Common myeloid progenitor, CD34-positive (primary cell): ENCODE data around the gene SIGLEC10.

ENCODE experiments used
- CTCF ChIA-PET: fragments of 350-600 bp; sonication (Branson Sonifier 250); formaldehyde crosslinking; loops from one replicate; lab custom pipeline; 2021; ENCODE audit warnings: antibody characterized with exemption; lab: Charles Lee
- POLR2A ChIA-PET: fragments of 350-600 bp; sonication (Branson Sonifier 250); formaldehyde crosslinking; loops from one replicate; lab custom pipeline; 2021; ENCODE audit warnings: antibody characterized with exemption; lab: Charles Lee
- DNase-seq, 3 donors: peaks; one replicate each; pipeline versions ENCODE4 v3.0.0 to v3.0.0-alpha.2; 2013
- H3K27ac ChIP-seq, 2 experiments: 1 replicate in 1 of 2; 2 replicates in 1 of 2; pipeline ENCODE4 v1.7.0; 2013; ENCODE audit warnings: inconsistent platforms in 2 of 2, low read length in 2 of 2, mild to moderate bottlenecking in 2 of 2, low read depth in 1 of 2, moderate library complexity in 1 of 2; ENCODE audit not compliant: severe bottlenecking in 2 of 2, insufficient read depth in 1 of 2, poor library complexity in 1 of 2
- H3K27me3 ChIP-seq, 5 experiments: replicated peaks in 2 of 5; 1 replicate in 3 of 5; 2 replicates in 2 of 5; pipeline versions ENCODE4 v1.6.1 to v1.7.0; 2013; ENCODE audit warnings: low read length in 4 of 5, mild to moderate bottlenecking in 2 of 5, moderate library complexity in 2 of 5, inconsistent platforms in 1 of 5; ENCODE audit not compliant: insufficient read depth in 5 of 5, control insufficient read depth in 4 of 5
- H3K36me3 ChIP-seq, 4 experiments: 1 replicate in 2 of 4; 2 replicates in 2 of 4; pipeline versions ENCODE4 v1.6.1 to v1.7.0; 2013; ENCODE audit warnings: low read length in 3 of 4, control low read depth in 1 of 4, mild to moderate bottlenecking in 1 of 4; ENCODE audit not compliant: control insufficient read depth in 4 of 4, insufficient read depth in 4 of 4
- H3K4me1 ChIP-seq, 4 experiments: 1 replicate in 3 of 4; 2 replicates in 1 of 4; pipeline versions ENCODE4 v1.6.1 to v1.7.1; 2013; ENCODE audit warnings: low read length in 3 of 4, mild to moderate bottlenecking in 3 of 4, control low read depth in 1 of 4, inconsistent platforms in 1 of 4, moderate library complexity in 1 of 4; ENCODE audit not compliant: control insufficient read depth in 4 of 4, insufficient read depth in 4 of 4; ENCODE audit errors: control extremely low read depth in 1 of 4
- H3K4me3 ChIP-seq, 7 experiments: 1 replicate in 4 of 7; 2 replicates in 3 of 7; pipeline versions ENCODE4 v1.5.1 to v1.7.0; 2013; ENCODE audit warnings: mild to moderate bottlenecking in 7 of 7, low read length in 6 of 7, moderate library complexity in 6 of 7, inconsistent platforms in 2 of 7, low read depth in 2 of 7, control low read depth in 1 of 7; ENCODE audit not compliant: insufficient read depth in 4 of 7, control insufficient read depth in 1 of 7; ENCODE audit errors: extremely low read depth in 1 of 7
- H3K9me3 ChIP-seq, 5 experiments: 1 replicate in 4 of 5; 2 replicates in 1 of 5; pipeline versions ENCODE4 v1.6.1 to v1.7.1; 2013; ENCODE audit warnings: low read length in 4 of 5, mild to moderate bottlenecking in 2 of 5, inconsistent platforms in 1 of 5, low read depth in 1 of 5, moderate library complexity in 1 of 5; ENCODE audit not compliant: control insufficient read depth in 4 of 5, insufficient read depth in 2 of 5; ENCODE audit errors: control extremely low read depth in 1 of 5
- WGBS: methylation state at CpG from one replicate; pipeline ENCODE4 v1.1.5; 2013; ENCODE audit not compliant: insufficient coverage; 5-methylcytosine and 5-hydroxymethylcytosine counted together

SIGLEC10 gene

DNA sequence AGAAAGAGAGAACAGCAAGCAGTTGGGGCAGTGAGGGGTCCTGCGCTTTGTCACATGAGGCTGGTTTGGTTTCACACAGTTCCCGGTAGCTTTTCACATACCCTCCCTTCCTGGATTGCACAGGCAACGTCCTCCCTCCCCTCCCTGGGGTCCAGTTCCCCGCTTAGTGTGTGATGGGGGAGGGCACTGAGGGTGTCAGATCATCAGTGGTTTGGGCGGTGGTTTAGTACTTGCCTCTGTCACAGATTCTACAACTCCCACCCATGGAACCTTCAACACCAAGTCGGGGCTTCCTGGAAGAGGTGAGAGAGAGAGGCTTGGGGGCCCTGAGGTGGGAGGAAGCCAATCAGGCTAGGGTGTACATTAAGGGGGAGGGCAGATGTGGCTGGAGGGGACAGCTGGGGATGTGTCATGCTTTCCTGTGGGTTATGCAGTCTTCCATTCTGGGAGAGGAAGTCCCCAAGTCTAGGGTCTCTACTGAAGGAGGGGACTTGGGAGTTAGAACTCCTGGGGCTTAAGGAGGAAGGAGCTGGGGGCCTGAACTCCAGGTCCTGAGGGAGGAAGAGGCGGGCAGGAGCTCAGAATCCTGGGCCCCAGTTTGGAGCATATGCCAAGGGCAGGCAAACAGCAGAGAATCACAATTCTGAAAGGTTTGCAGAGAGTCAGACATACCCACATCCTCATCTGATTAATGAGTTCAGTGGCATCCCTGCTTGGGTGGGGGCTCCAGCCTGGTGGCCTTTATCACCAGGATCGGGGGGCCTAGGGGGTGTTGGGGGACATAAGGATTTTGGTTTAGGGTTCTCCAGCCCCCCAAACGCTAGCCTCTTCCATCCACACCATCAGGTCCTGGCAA, 44.6 kb downstream of the SIGLEC10 start, which contains the start of gene NKG7:
Gene NKG7 (minus strand): TSS at position 6 of the 856 bp plus-strand sequence. CDS start 119 bp downstream, outside the sequence.
- POLR2A ChIA-PET, result interaction anchor here (0.8 kb wide), 1 partner anchor 36 kb away, joined by 3 read pairs; no protein-coding TSS in a partner anchor

DNA sequence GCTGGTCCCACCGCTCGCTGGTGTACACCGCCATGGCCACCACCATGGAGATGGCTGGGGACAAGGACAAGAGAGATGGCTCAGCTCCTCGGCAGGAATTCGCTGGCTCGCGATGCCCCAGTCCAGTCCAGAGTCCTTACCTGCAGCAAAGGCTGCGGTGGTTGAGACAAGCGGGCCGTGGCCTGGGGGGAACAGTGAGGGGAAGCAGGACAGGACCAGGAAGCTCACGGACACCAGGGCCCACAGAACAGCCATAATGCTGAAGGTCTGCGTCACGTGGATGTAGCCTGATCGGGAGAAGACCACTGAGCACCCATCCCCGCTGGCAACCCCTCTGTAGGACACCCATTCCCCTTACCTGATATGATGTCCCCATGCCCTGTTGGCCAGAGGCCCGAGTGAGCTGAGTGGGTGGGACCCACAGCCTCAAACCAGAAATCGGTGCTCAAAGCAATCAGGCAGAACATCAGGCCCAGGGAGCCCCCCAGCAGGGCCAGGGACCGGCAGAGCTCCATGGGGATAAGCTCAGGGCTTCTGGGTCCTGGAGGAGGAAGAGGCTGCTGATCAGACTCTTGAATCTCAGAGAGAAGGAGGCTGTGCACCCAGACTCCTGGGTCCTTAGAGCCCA, 45.3 kb downstream of the SIGLEC10 start:
- Histone ChIP-seq H3K9me3 (no peaks in the 10 kb centered on the region), H3K4me3 (peak overlapping the region in 6 of 7 experiments; percentile 0 to 68 (median 37)), H3K36me3 (no peaks in the 10 kb centered on the region), H3K27me3 (no peaks in the 10 kb centered on the region), H3K4me1 (peaks cover 6 to 94% (median 70%) of the 10 kb centered on the region in 4 experiments), H3K27ac (peak overlapping the region; percentile 19 to 39)
- ChIA-PET POLR2A (interaction anchor here (0.8 kb wide), 1 partner anchor 36 kb away, joined by 3 read pairs; no protein-coding TSS in a partner anchor), CTCF (interaction anchor here (1.0 to 1.8 kb wide), 4 partner anchors 9 to 49 kb away, joined by 3 to 8 read pairs (median 4); no protein-coding TSS in a partner anchor)
- DNase-seq, result no peak
- WGBS, result 90% methylated on average over 13 of the region's 18 CpGs

More for the DNA sequence above, 44.6 kb downstream of the SIGLEC10 start, which contains the start of gene NKG7:
- CTCF ChIA-PET, result interaction anchor here (0.6 to 1.8 kb wide), 5 partner anchors 9 to 276 kb away, joined by 3 to 8 read pairs (median 3); no protein-coding TSS in a partner anchor
- Histone ChIP-seq H3K9me3 (no peaks in the 10 kb centered on the region), H3K27ac (peak within 1 kb of the TSS; percentile 19 to 52), H3K4me1 (peaks cover 6 to 94% (median 68%) of the 10 kb centered on the region in 4 experiments), H3K4me3 (peak within 1 kb of the TSS in 6 of 7 experiments; percentile 0 to 68 (median 37)), H3K36me3 (no peaks in the 10 kb centered on the region), H3K27me3 (no peaks in the 10 kb centered on the region)
- 50% methylated on average over 1 of the region's 9 CpGs for WGBS
- peak; percentile 82 to 96 (median 95) for DNase-seq

DNA sequence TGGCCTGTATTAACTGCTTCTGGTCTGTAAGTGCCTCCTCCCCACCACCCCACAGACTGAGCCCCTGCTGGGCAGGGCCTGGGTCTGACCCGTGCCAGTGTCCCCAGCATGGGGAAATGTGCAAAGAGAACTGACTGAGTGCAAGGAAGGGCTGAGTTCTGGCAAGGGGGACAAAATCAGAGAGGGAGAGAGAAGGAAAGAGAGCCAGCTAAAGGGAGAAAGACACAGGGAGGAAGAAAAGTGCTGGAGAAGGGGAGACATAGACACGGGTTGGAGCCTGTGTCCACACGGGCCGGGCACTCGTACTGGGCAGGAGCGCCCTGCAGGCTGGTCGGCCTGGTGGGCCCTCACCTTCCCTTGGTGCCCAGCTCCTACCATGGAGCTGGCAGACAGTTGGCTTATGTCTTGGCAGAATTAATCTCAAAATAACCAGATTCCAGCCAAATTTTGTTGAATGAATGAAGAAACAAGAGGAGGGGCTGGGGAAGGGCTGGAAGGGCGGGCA, 46.2 kb downstream of the SIGLEC10 start:
- Histone ChIP-seq H3K36me3 (no peaks in the 10 kb centered on the region), H3K4me1 (peaks cover 4 to 92% (median 68%) of the 10 kb centered on the region in 4 experiments), H3K9me3 (no peaks in the 10 kb centered on the region), H3K27ac (no peak overlapping the region), H3K27me3 (no peaks in the 10 kb centered on the region), H3K4me3 (peak overlapping the region in 1 of 7 experiments; percentile 68)
- ChIA-PET POLR2A (no interaction called here), CTCF (interaction anchor here (1.1 kb wide), 1 partner anchor 31 kb away, joined by 4 read pairs; no protein-coding TSS in a partner anchor)
- no peak for DNase-seq
- 81% methylated on average over 7 of the region's 8 CpGs for WGBS

DNA sequence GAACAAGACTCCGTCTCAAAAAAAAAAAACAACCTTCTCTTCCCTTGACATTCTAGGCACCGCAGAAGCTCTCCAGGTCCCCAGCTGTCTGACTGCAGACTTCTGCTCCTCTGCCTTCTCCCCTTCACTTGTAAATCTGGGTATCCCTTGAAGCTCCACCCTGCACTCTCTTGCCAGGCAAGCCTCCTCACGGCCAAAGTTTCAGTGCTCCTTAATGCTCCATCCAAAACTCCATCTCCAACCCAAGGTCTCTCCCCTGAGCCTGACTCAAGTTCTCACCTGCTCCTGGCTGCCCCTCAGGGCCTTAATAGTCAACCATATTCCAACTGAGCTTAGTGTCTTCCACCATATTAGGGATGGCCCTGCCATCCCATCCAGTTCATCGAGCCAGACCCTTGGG, 47.2 kb downstream of the SIGLEC10 start:
- CTCF ChIA-PET, result interaction anchor here (1.1 kb wide), 1 partner anchor 30 kb away, joined by 4 read pairs; no protein-coding TSS in a partner anchor
- H3K27ac ChIP-seq, result no peak overlapping the region
- no peaks in the 10 kb centered on the region for H3K27me3 ChIP-seq

DNA sequence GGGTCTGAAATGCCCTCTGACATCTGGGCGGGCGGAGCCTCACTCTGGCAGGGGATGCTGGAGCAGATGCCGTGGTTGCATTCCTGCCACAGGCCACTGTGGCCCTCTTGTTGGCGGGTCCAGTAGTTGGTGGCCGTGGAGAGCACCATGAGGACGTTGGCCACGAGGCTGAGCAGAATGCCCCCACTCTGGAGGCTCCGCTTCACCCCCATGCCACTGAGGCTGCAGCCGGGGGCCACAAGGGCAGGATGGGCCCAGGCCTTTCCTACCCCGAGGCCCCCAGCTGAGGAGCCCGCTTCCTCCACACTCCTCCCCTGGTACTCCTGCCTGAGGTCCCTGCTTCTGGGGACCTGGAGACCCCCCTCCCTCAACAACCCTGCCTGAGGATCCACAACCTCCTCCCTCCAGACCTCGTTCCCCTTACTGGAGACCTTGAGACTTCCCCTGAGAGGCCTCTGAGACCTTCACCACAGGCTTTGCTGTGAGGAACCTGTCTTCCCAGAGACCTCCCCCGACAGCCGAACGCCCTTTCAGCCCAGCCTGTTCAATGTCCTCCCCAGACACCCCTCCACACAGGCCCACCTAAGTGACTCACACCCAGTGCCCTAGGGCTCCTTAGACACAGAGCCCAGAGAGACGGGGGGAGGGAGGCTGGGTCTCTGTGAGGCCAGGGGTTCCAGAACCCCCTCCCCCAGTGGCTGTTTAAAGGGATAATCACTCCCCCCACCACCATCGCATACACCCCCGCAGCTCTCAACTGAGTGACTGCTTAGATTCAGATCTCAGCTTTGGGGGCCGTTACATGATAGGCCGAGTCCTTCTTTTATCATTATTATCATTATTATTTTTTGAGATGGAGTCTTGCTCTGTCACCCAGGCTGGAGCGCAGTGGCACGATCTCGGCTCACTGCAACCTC, 48.8 kb downstream of the SIGLEC10 start, which contains the start of gene CLDND2:
Gene CLDND2 (minus strand): TSS at position 638 of the 917 bp plus-strand sequence. CDS start 426 bp downstream, at position 212.
- POLR2A ChIA-PET, result interaction anchor here (0.8 kb wide), 1 partner anchor 8 kb away, joined by 3 read pairs; no protein-coding TSS in a partner anchor
- no peaks in the 10 kb centered on the region for H3K9me3 ChIP-seq
- CTCF ChIA-PET, result interaction anchor here (1.0 to 1.5 kb wide), 3 partner anchors 12 to 52 kb away, joined by 3 to 4 read pairs (median 3); no protein-coding TSS in a partner anchor
- 18% methylated on average over 12 of the region's 23 CpGs for WGBS
- peak within 1 kb of the TSS; percentile 71 to 97 (median 79) for H3K4me3 ChIP-seq
- H3K36me3 ChIP-seq, result no peaks in the 10 kb centered on the region
- H3K27ac ChIP-seq, result peak within 1 kb of the TSS in 1 of 2 experiments; percentile 75
- peak in 2 of 3 donors; percentile 78 for DNase-seq
- H3K27me3 ChIP-seq, result no peaks in the 10 kb centered on the region
- H3K4me1 ChIP-seq, result peaks cover 2 to 82% (median 71%) of the 10 kb centered on the region in 4 experiments

More for the DNA sequence above, 47.2 kb downstream of the SIGLEC10 start:
- no peak for DNase-seq
- H3K4me3 ChIP-seq, result peak overlapping the region in 1 of 7 experiments; percentile 68
- no peaks in the 10 kb centered on the region for H3K36me3 ChIP-seq
- peaks cover 3 to 91% (median 66%) of the 10 kb centered on the region in 4 experiments for H3K4me1 ChIP-seq
- POLR2A ChIA-PET, result no interaction called here
- WGBS, result 97% methylated on average over 4 of the region's 4 CpGs
- H3K9me3 ChIP-seq, result no peaks in the 10 kb centered on the region
